NB4 (cell line): ENCODE data around the gene SLC25A53.

Experiments
- MYC ChIP-seq: IDR thresholded peaks from 2 replicates; pipeline ENCODE4 v1.6.1; 2011; ENCODE audit warnings: low read depth, low read length
- POLR2A ChIP-seq: IDR thresholded peaks from 2 replicates; pipeline ENCODE4 v1.6.1; 2011; ENCODE audit warnings: mild to moderate bottlenecking; ENCODE audit not compliant: insufficient read length; ENCODE audit errors: extremely low read depth
- TF ChIP-seq, protein P1 (sequence below): IDR thresholded peaks from one replicate; pipeline ENCODE4 v1.5.1; 2012; ENCODE audit warnings: low read depth, low read length
- TF ChIP-seq, protein P2 (sequence below): IDR thresholded peaks from 2 replicates; pipeline ENCODE4 v1.6.1; 2011; ENCODE audit warnings: low read depth, low read length

DNA sequence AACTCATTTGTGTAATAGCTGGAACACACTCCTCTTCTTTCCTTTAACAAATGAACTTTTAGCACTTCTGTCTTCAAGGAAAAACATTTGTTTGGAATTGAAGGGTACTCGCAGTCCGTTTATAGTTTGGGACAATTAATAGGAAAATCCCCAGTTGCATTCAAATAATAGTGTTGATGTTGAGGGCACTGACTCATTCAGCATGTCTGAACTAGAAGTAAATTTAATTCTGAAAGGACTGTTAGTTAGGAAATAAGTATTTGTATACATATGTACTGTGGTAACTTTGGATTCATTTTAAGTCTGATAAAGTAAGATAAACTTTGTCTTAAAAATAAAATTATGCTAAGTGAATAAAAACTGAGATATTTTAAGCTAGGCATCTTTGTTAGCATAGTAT, 36.7 kb upstream of the SLC25A53 start:
- TF ChIP-seq, protein P1, sequence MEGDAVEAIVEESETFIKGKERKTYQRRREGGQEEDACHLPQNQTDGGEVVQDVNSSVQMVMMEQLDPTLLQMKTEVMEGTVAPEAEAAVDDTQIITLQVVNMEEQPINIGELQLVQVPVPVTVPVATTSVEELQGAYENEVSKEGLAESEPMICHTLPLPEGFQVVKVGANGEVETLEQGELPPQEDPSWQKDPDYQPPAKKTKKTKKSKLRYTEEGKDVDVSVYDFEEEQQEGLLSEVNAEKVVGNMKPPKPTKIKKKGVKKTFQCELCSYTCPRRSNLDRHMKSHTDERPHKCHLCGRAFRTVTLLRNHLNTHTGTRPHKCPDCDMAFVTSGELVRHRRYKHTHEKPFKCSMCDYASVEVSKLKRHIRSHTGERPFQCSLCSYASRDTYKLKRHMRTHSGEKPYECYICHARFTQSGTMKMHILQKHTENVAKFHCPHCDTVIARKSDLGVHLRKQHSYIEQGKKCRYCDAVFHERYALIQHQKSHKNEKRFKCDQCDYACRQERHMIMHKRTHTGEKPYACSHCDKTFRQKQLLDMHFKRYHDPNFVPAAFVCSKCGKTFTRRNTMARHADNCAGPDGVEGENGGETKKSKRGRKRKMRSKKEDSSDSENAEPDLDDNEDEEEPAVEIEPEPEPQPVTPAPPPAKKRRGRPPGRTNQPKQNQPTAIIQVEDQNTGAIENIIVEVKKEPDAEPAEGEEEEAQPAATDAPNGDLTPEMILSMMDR = no peak
- no peak for TF ChIP-seq POLR2A
- TF ChIP-seq, protein P2, sequence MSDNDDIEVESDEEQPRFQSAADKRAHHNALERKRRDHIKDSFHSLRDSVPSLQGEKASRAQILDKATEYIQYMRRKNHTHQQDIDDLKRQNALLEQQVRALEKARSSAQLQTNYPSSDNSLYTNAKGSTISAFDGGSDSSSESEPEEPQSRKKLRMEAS = no peak
- no peak for TF ChIP-seq MYC
